GM12865 (cell line): Measurements from ENCODE around the gene MRPS2.

ENCODE experiments used
- DNase-seq: peaks from one replicate; pipeline ENCODE4 v3.0.0; 2010; ENCODE audit warnings: low read depth
- H3K4me3 ChIP-seq: 2 replicates; pipeline ENCODE4 v1.5.1; 2011; ENCODE audit warnings: mild to moderate bottlenecking, low read depth, low read length, control low read depth
- TF ChIP-seq, protein P1 (sequence below): IDR thresholded peaks from 2 replicates; pipeline ENCODE4 v1.5.1; 2011; ENCODE audit warnings: low read length, control low read depth, low read depth, inconsistent platforms; ENCODE audit not compliant: insufficient read depth; ENCODE audit errors: missing control alignments

MRPS2 gene

DNA sequence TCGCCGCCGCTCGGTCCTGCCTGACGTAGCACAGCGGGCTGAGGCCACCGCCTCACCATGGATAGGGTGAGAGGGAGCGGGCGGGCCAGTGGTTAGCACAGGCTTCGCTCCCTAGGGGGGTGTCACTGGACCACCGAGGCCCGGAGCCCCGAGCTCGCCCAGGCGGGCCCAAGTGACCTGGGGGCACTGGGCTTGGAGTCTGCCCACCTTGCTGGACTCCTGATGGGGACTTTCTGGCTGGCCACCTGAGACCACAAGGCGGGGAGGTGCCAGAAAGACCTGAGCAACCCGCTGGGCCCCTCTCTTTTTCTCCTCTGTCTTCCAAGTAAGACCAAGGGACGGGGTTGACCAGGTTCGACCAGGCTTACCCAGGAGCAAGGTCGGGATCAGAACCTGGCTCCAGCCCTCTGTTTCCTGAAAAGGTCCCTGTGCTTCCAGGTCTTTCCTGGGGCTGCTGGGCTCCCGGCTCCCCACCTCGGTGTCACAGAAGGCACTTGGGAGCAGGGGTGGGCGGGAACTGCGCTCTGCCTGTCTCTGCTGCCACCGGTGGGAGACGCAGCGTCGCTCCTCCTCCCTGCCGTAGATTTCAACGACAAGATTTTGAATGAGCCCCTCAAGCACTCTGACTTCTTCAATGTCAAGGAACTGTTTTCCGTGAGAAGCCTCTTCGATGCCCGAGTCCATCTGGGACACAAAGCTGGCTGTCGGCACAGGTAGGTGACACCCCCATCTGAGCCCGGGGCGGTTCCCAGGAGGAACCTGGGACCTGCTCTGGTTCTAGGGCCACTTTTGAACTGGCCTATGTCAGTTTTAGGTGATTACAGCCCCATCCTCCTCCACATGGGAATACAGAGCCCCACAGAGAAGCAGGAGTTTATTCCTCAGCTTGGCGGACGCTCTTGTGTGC is 1.0 kb downstream of the MRPS2 start:
- H3K4me3 ChIP-seq: peak overlapping the region; percentile 78
- DNase-seq: no peak

DNA sequence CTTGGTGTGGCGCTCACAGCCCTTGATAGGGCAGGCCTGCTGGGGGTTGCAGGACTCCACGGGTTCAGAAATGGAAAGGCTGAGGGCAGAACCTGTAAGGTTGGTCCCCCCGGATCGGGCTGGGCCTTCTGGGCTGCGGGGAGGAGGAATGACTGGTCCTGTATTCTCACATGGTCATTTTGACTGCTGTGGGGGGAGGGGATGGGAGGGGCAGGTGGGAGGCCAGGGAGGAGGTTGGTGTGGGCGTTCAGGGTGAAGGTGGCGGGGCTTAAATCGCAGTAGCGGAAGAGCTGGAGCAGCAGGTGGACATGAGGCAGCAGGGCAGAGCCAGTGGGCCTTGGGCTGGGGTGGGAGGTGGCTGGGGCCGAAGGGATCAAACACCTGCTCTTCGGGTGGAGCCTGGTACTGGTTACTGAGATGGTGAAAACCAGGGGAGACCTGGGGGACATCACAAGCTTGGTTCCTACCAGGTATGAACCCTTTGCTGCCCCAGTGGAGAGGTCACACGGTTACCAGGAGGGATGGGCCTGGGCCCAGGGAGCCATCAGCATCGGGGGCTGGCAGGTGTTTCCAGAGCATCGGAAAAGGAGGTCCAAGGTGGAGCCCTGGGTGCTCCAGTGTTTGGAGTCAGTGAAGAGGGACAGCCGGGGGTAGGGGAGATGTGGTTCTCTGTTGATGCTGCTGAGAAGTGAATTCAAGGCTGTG is 1.8 kb downstream of the MRPS2 start:
- TF ChIP-seq, protein P1, sequence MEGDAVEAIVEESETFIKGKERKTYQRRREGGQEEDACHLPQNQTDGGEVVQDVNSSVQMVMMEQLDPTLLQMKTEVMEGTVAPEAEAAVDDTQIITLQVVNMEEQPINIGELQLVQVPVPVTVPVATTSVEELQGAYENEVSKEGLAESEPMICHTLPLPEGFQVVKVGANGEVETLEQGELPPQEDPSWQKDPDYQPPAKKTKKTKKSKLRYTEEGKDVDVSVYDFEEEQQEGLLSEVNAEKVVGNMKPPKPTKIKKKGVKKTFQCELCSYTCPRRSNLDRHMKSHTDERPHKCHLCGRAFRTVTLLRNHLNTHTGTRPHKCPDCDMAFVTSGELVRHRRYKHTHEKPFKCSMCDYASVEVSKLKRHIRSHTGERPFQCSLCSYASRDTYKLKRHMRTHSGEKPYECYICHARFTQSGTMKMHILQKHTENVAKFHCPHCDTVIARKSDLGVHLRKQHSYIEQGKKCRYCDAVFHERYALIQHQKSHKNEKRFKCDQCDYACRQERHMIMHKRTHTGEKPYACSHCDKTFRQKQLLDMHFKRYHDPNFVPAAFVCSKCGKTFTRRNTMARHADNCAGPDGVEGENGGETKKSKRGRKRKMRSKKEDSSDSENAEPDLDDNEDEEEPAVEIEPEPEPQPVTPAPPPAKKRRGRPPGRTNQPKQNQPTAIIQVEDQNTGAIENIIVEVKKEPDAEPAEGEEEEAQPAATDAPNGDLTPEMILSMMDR: no peak
- no peak for DNase-seq
- no peak overlapping the region for H3K4me3 ChIP-seq

More for the DNA sequence above, 1.0 kb downstream of the MRPS2 start:
- TF ChIP-seq, protein P1: no peak

DNA sequence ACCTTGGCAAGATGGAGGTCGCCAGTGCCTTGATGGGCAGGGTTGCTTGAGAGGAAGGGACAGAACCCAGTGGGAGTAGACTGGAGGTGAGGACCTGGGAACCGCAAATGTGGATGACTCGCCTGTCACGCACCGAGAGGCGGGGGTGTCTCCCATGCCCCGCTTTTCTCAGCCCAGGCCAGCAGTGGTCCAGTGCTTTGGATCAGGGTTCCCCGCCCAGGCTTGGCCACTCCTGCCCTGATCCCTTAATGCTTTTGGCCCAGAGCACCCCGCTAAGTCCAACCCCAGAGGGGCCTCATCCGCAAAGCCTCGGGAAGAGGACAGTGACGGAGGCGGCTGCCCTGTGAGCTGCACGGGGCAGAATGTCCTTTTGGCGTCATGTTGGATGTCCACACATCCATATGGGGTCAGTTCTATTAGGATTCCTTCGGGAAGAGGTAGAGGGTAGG is 2.4 kb downstream of the MRPS2 start:
- no peak overlapping the region for H3K4me3 ChIP-seq
- TF ChIP-seq, protein P1: no peak
- no peak for DNase-seq

GRCh38 chr9:135503371-135504261 is 3.1 kb downstream of the MRPS2 start:
- no peak for DNase-seq
- no peak overlapping the region for H3K4me3 ChIP-seq
- TF ChIP-seq, protein P1: no peak

DNA sequence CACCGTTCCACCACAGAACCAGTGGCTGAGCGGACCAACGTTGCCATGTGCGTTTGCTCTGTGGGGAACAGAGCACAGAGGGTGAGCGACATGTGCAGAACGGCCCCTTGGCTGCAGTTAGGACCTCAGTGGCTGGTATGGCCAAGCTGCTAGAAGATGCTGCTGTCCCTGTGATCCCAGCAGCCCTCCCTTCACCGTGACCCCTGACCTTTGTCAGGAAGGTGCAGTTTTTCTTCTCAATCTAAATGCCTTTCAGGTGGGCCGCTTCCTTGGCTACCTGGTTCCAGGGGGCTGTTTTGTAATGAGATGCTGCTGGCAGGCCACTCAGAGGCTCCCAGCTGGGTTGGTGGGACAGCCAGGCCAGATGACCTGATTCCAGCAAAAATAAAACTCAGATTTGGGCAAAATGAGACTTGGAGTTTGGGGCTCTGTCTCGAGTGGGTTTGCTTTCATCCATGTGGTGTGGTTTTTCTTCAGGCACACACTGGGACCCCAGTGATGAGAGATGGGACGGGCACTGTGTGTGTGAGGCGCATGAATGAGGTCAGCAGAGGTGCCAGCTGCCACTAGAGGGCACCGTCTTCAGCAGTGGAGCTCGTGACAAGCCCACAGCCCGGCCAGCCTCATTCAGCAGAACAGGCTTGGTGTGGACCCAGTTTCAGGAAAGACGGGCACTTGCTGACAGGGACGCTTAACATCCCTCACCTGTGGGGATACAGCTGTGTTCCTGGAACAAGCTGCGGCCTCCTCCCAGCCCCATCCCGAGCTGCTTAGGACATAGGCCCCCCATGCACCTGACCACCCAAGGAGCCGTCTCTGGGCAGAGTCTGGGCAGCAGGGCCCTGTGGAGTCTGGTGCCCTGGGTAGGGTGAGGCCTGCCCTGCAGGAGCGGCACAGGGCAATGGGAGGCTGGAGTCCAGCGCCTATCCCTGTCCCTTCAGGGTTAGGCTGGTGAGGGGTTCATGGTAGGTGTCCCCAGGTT is 4.1 kb downstream of the MRPS2 start:
- TF ChIP-seq, protein P1: peak; percentile 85
- peak; percentile 66 for DNase-seq
- no peak overlapping the region for H3K4me3 ChIP-seq
